Mesenchymal stem cell (in vitro differentiated cells and primary cell): ENCODE results near the gene GALE.
A peak's percentile ranks its signal among the peaks of the same experiment; 100 is the strongest.
"Not testable (repeated sequence)": the region's sequence is repeated elsewhere in the genome, so short reads cannot be mapped to it uniquely, and the experiment has no call there.

Source experiments
- DNase-seq: peaks from one replicate; pipeline ENCODE4 v3.0.0-alpha.2; 2013
- H2AFZ ChIP-seq: one replicate; pipeline ENCODE4 v1.6.1; 2013; ENCODE audit warnings: low read depth, mild to moderate bottlenecking, control low read depth, inconsistent platforms, low read length, moderate library complexity
- H2AK5ac ChIP-seq: 2 replicates; pipeline ENCODE4 v1.6.1; 2013; ENCODE audit warnings: low read length, moderate library complexity, mild to moderate bottlenecking, inconsistent platforms; ENCODE audit not compliant: severe bottlenecking
- H2BK120ac ChIP-seq: one replicate; pipeline ENCODE4 v1.6.1; 2013; ENCODE audit warnings: low read depth, mild to moderate bottlenecking, inconsistent platforms, low read length, moderate library complexity
- H2BK12ac ChIP-seq, 2 experiments: one replicate each; pipeline ENCODE4 v1.6.1; 2013; ENCODE audit warnings: inconsistent platforms in 2 of 2, low read length in 2 of 2, mild to moderate bottlenecking in 2 of 2, moderate library complexity in 2 of 2, control low read depth in 1 of 2
- H2BK15ac ChIP-seq: one replicate; pipeline ENCODE4 v1.6.1; 2013; ENCODE audit warnings: mild to moderate bottlenecking, low read depth, inconsistent platforms; ENCODE audit not compliant: poor library complexity, severe bottlenecking
- H2BK5ac ChIP-seq: 2 replicates; pipeline ENCODE4 v1.6.1; 2013; ENCODE audit warnings: low read depth, mild to moderate bottlenecking, low read length, control low read depth, inconsistent platforms; ENCODE audit not compliant: poor library complexity, severe bottlenecking
- H3K14ac ChIP-seq, 2 experiments: one replicate each; pipeline ENCODE4 v1.6.1; 2013; ENCODE audit warnings: inconsistent platforms in 2 of 2, low read length in 2 of 2, control low read depth in 1 of 2, mild to moderate bottlenecking in 1 of 2, moderate library complexity in 1 of 2
- H3K18ac ChIP-seq, 2 experiments: one replicate each; pipeline ENCODE4 v1.6.1; 2013; ENCODE audit warnings: inconsistent platforms in 2 of 2, low read length in 2 of 2, control low read depth in 1 of 2, low read depth in 1 of 2, mild to moderate bottlenecking in 1 of 2
- H3K23ac ChIP-seq, 2 experiments: one replicate each; pipeline ENCODE4 v1.6.1; 2013; ENCODE audit warnings: inconsistent platforms in 2 of 2, low read length in 2 of 2, mild to moderate bottlenecking in 2 of 2, moderate library complexity in 2 of 2, control low read depth in 1 of 2
- H3K27ac ChIP-seq: 2 replicates; pipeline ENCODE4 v1.5.1; 2013; ENCODE audit warnings: mild to moderate bottlenecking, moderate library complexity, low read length, control low read depth, inconsistent platforms; ENCODE audit not compliant: poor library complexity, severe bottlenecking
- H3K27me3 ChIP-seq, 2 experiments: 2 replicates each; pipeline versions ENCODE4 v1.6.1 to v1.7.0; 2013; ENCODE audit warnings: low read length in 2 of 2, mild to moderate bottlenecking in 2 of 2, moderate library complexity in 2 of 2, control low read depth in 1 of 2, inconsistent platforms in 1 of 2; ENCODE audit not compliant: control insufficient read depth in 1 of 2, insufficient read depth in 1 of 2
- H3K36me3 ChIP-seq, 2 experiments: 2 replicates each; pipeline versions ENCODE4 v1.6.1 to v1.7.0; 2013; ENCODE audit warnings: low read length in 2 of 2, control low read depth in 1 of 2, inconsistent platforms in 1 of 2, low read depth in 1 of 2, mild to moderate bottlenecking in 1 of 2; ENCODE audit not compliant: insufficient read depth in 2 of 2, control insufficient read depth in 1 of 2
- H3K4ac ChIP-seq, 2 experiments: one replicate each; pipeline ENCODE4 v1.6.1; 2013; ENCODE audit warnings: inconsistent platforms in 2 of 2, low read length in 2 of 2, mild to moderate bottlenecking in 2 of 2, moderate library complexity in 2 of 2, control low read depth in 1 of 2, low read depth in 1 of 2
- H3K4me1 ChIP-seq: 2 replicates; pipeline ENCODE4 v1.6.1; 2013; ENCODE audit warnings: low read depth, low read length, control low read depth; ENCODE audit not compliant: control insufficient read depth, insufficient read depth
- H3K4me2 ChIP-seq: 2 replicates; pipeline ENCODE4 v1.6.1; 2013; ENCODE audit warnings: low read length, mild to moderate bottlenecking, inconsistent platforms; ENCODE audit not compliant: poor library complexity, severe bottlenecking
- H3K4me3 ChIP-seq, 2 experiments: 2 replicates each; pipeline versions ENCODE4 v1.5.1 to v1.7.0; 2013; ENCODE audit warnings: low read length in 2 of 2, mild to moderate bottlenecking in 2 of 2, control low read depth in 1 of 2, low read depth in 1 of 2; ENCODE audit not compliant: insufficient read depth in 1 of 2
- H3K79me1 ChIP-seq: replicated peaks from 2 replicates; pipeline ENCODE4 v1.6.1; 2013; ENCODE audit warnings: mild to moderate bottlenecking, control low read depth, low read length, inconsistent platforms; ENCODE audit not compliant: poor library complexity, severe bottlenecking
- H3K9ac ChIP-seq: 2 replicates; pipeline ENCODE4 v1.7.0; 2013; ENCODE audit warnings: mild to moderate bottlenecking, low read length, moderate library complexity
- H3K9me3 ChIP-seq: 2 replicates; pipeline ENCODE4 v1.7.0; 2013; ENCODE audit warnings: mild to moderate bottlenecking, low read length; ENCODE audit not compliant: control insufficient read depth
- H4K8ac ChIP-seq: one replicate; pipeline ENCODE4 v1.6.1; 2013; ENCODE audit warnings: inconsistent platforms, mild to moderate bottlenecking, low read length, moderate library complexity
- H4K91ac ChIP-seq: one replicate; pipeline ENCODE4 v1.6.1; 2013; ENCODE audit warnings: mild to moderate bottlenecking, low read length, inconsistent platforms
- WGBS: methylation state at CpG from one replicate; pipeline ENCODE4 v1.1.7; 2013; ENCODE audit warnings: mixed read lengths; 5-methylcytosine and 5-hydroxymethylcytosine counted together

The GALE gene

GRCh38 chr1:23795676-23796465 lies 4.7 kb downstream of the GALE start:
- H3K4me1 ChIP-seq, result peaks cover 43% of the 10 kb centered on the region
- H3K14ac ChIP-seq, result no peak overlapping the region
- peak overlapping the region; percentile 10 for H4K91ac ChIP-seq
- no peak overlapping the region for H2BK12ac ChIP-seq
- H3K23ac ChIP-seq, result no peak overlapping the region
- no peak overlapping the region for H2AK5ac ChIP-seq
- H2AFZ ChIP-seq, result no peak overlapping the region
- no peak overlapping the region for H3K27ac ChIP-seq
- H2BK15ac ChIP-seq, result no peak overlapping the region
- H3K18ac ChIP-seq, result no peak overlapping the region
- no peaks in the 10 kb centered on the region for H3K9me3 ChIP-seq
- H2BK5ac ChIP-seq, result no peak overlapping the region
- WGBS, result 95% methylated on average over 16 of the region's 16 CpGs
- no peaks in the 10 kb centered on the region for H3K27me3 ChIP-seq
- H4K8ac ChIP-seq, result no peak overlapping the region
- H3K4me3 ChIP-seq, result no peak overlapping the region
- no peak for DNase-seq
- H2BK120ac ChIP-seq, result no peak overlapping the region
- no peak overlapping the region for H3K4me2 ChIP-seq
- peaks cover 31% of the 10 kb centered on the region for H3K79me1 ChIP-seq
- no peak overlapping the region for H3K9ac ChIP-seq
- H3K4ac ChIP-seq, result no peak overlapping the region
- peaks cover 34 to 60% of the 10 kb centered on the region in 2 experiments for H3K36me3 ChIP-seq

GRCh38 chr1:23794732-23795182 lies 5.8 kb downstream of the GALE start:
- H3K9me3 ChIP-seq, result not testable (repeated sequence)

GRCh38 chr1:23793861-23794731 lies 6.5 kb downstream of the GALE start:
- H3K23ac ChIP-seq, result no peak overlapping the region
- H2BK5ac ChIP-seq, result no peak overlapping the region
- H2BK12ac ChIP-seq, result no peak overlapping the region
- no peak overlapping the region for H3K4ac ChIP-seq
- peak overlapping the region; percentile 20 for H4K91ac ChIP-seq
- DNase-seq, result no peak
- no peak overlapping the region for H3K4me3 ChIP-seq
- no peak overlapping the region for H3K4me2 ChIP-seq
- no peak overlapping the region for H4K8ac ChIP-seq
- H2AK5ac ChIP-seq, result no peak overlapping the region
- H3K14ac ChIP-seq, result no peak overlapping the region
- H3K27ac ChIP-seq, result no peak overlapping the region
- H2AFZ ChIP-seq, result no peak overlapping the region
- H3K18ac ChIP-seq, result no peak overlapping the region
- no peak overlapping the region for H2BK15ac ChIP-seq
- H3K9ac ChIP-seq, result peak overlapping the region; percentile 94
- WGBS, result 92% methylated on average over 17 of the region's 21 CpGs
- peaks cover 31% of the 10 kb centered on the region for H3K79me1 ChIP-seq
- peaks cover 38 to 60% of the 10 kb centered on the region in 2 experiments for H3K36me3 ChIP-seq
- no peaks in the 10 kb centered on the region for H3K27me3 ChIP-seq
- H3K9me3 ChIP-seq, result no peaks in the 10 kb centered on the region
- peaks cover 44% of the 10 kb centered on the region for H3K4me1 ChIP-seq
- H2BK120ac ChIP-seq, result no peak overlapping the region

More at GRCh38 chr1:23794732-23795182, 5.8 kb downstream of the GALE start:
- not testable (repeated sequence) for H2AFZ ChIP-seq, H2BK12ac ChIP-seq, H2AK5ac ChIP-seq, H3K9ac ChIP-seq, H3K18ac ChIP-seq, H4K91ac ChIP-seq, H2BK120ac ChIP-seq, H3K4ac ChIP-seq, H2BK15ac ChIP-seq, H3K4me3 ChIP-seq, H3K27ac ChIP-seq, H3K4me2 ChIP-seq, DNase-seq, H3K14ac ChIP-seq, H2BK5ac ChIP-seq, H3K23ac ChIP-seq, H3K27me3 ChIP-seq, H4K8ac ChIP-seq
- WGBS, result 95% methylated on average over 6 of the region's 9 CpGs
- H3K4me1 ChIP-seq, result peaks cover 46% of the 10 kb centered on the region
- peaks cover 31% of the 10 kb centered on the region for H3K79me1 ChIP-seq
- H3K36me3 ChIP-seq, result peaks cover 34 to 60% of the 10 kb centered on the region in 2 experiments
